ENCODE results near the gene TLN1. TPM values are rescaled to one million over a fixed set of nuclear protein-coding genes. Genes with fewer than 3 reads are reported as not detected.

TLN1 gene
- total RNA-seq, 1 donor from 2014 or later, result 362 TPM

GRCh38 chr9:35714579-35715252 lies 17.3 kb downstream of the TLN1 start:
- Mint-ChIP-seq H3K27ac (no peak overlapping the region), H3K9me3 (no peaks in the 10 kb centered on the region), H3K36me3 (ENCODE audit: low read depth) (peaks cover 94% of the 10 kb centered on the region), H3K4me3 (no peak overlapping the region), H3K4me1 (peaks cover 20% of the 10 kb centered on the region), H3K27me3 (no peaks in the 10 kb centered on the region)
- no peak for ATAC-seq (ENCODE audit: low read depth)
- DNase-seq, result no peak
- intact Hi-C loops (cut with micrococcal nuclease), result loop anchor here (5.0 kb wide), 1 partner anchor 32 kb away; no protein-coding TSS in a partner anchor
- TF ChIP-seq CTCF (IDR thresholded peaks at IDR 0.05), result no peak
- POLR2A ChIA-PET, result no interaction called here
- CTCF ChIA-PET, result interaction anchor here (2.5 kb wide), 1 partner anchor 18 kb away, joined by 8 read pairs; no protein-coding TSS in a partner anchor

- ChIA-PET POLR2A (no interaction called here), CTCF (interaction anchor here (2.5 kb wide), 1 partner anchor 18 kb away, joined by 8 read pairs; no protein-coding TSS in a partner anchor)
- no peak for DNase-seq
- Mint-ChIP-seq H3K27me3 (no peaks in the 10 kb centered on the region), H3K4me1 (peaks cover 15% of the 10 kb centered on the region), H3K27ac (no peak overlapping the region), H3K36me3 (ENCODE audit: low read depth) (peaks cover 89% of the 10 kb centered on the region), H3K9me3 (no peaks in the 10 kb centered on the region), H3K4me3 (no peak overlapping the region)
- no peak for TF ChIP-seq CTCF (IDR thresholded peaks at IDR 0.05)
- intact Hi-C loops (cut with micrococcal nuclease), result no loop called here
- ATAC-seq (ENCODE audit: low read depth), result no peak
Measured at GRCh38 chr9:35714123-35714522, 17.9 kb downstream of the TLN1 start.

- no peak for TF ChIP-seq CTCF (IDR thresholded peaks at IDR 0.05)
Measured at GRCh38 chr9:35713578-35713977, 18.4 kb downstream of the TLN1 start.

GRCh38 chr9:35712762-35713400 lies 19.1 kb downstream of the TLN1 start:
- H3K27me3 Mint-ChIP-seq, result no peaks in the 10 kb centered on the region
- ChIA-PET CTCF (interaction anchor here (0.7 kb wide), 1 partner anchor 16 kb away, joined by 5 read pairs; no protein-coding TSS in a partner anchor), POLR2A (interaction anchor here (0.6 to 1.3 kb wide), 3 partner anchors 31 to 393 kb away, joined by 3 to 4 read pairs (median 3); no protein-coding TSS in a partner anchor)
- no peak overlapping the region for H3K27ac Mint-ChIP-seq
- no peaks in the 10 kb centered on the region for H3K9me3 Mint-ChIP-seq
- peaks cover 76% of the 10 kb centered on the region for H3K36me3 Mint-ChIP-seq (ENCODE audit: low read depth)
- ATAC-seq (ENCODE audit: low read depth) (no peak), DNase-seq (no peak)
- TF ChIP-seq CTCF (IDR thresholded peaks at IDR 0.05), result no peak
- intact Hi-C loops (cut with micrococcal nuclease), result no loop called here
- no peak overlapping the region for H3K4me3 Mint-ChIP-seq
- H3K4me1 Mint-ChIP-seq, result peaks cover 2% of the 10 kb centered on the region

More at GRCh38 chr9:35713578-35713977, 18.4 kb downstream of the TLN1 start:
- H3K36me3 Mint-ChIP-seq (ENCODE audit: low read depth), result peaks cover 83% of the 10 kb centered on the region
- intact Hi-C loops (cut with micrococcal nuclease), result no loop called here
- no peak for DNase-seq
- no peaks in the 10 kb centered on the region for H3K9me3 Mint-ChIP-seq
- H3K4me1 Mint-ChIP-seq, result peaks cover 9% of the 10 kb centered on the region
- H3K4me3 Mint-ChIP-seq, result no peak overlapping the region
- ATAC-seq (ENCODE audit: low read depth), result no peak
- H3K27me3 Mint-ChIP-seq, result no peaks in the 10 kb centered on the region
- H3K27ac Mint-ChIP-seq, result no peak overlapping the region
- ChIA-PET CTCF (interaction anchor here (2.5 kb wide), 1 partner anchor 17 kb away, joined by 8 read pairs; no protein-coding TSS in a partner anchor), POLR2A (no interaction called here)

Data from activated B cell treated with CpG ODN at 0.5 μM for 24 hours (primary cell).